Stimulated activated CD8-positive, alpha-beta memory T cell treated with anti-CD3 and anti-CD28 coated beads, Interleukin-12 subunit alpha, Interleukin-12 subunit beta, amount 100 ng/mL, for 24 hours (primary cell): ENCODE measurements around the gene PLCB1.

Source experiments
- DNase-seq: peaks from one replicate; pipeline ENCODE4 v3.0.0-alpha.2; 2020; ENCODE audit errors: extremely low read depth

PLCB1 gene

DNA sequence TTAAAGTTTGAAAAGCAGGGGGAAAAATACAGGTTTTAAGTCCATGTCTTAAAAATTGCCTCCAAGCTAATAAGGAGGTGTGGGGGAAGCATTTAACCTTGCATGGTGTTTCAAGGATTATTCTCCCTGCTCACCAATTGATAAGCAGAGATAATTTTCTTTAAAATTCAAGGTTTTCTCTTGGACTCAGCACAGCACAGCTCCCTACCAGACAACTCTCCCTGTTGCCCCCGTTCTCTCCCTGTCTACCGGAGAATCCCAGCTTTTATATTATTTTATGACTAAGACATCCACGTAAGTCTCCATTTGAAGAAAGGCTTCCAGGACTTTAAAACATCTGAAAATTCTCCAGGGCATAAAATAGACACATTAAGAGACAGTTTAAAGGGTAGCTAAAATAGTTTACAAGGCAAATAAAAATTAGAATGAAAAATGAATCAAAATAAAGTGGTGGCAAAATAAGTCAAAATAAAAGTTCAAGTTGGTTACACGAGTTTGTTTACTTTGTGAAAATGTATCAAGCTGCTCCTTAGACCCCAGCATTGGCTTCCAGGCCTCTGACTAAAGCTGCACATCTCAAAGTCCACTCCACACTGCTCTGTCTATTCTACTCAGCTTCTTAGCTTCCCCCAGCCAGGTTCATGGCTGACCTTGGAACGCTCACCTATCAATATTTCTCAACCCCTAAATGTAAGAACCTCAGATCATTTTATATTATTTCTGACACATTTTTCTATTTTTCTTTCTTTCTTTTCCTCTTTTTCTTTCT is 748.2 kb downstream of the PLCB1 start:
- no peak for DNase-seq

DNA sequence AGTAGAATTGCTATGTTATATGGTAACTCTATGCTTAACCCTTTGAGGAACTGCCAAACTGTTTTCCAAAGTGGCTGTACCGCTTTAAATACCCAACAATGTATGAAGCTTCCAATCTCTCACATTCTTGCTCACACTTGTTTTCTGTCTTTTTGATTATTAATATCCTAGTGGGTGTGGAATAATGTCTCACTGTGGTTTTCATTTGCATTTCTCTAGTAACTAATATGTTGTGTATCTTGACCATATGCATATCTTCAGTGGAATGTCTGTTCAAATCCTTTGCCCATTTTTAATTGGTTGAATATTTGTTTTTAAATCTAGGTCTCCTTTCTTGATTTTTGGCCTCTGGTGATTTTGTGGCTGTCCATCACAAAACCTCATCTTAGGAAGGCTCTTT is 759.0 kb downstream of the PLCB1 start:
- no peak for DNase-seq

DNA sequence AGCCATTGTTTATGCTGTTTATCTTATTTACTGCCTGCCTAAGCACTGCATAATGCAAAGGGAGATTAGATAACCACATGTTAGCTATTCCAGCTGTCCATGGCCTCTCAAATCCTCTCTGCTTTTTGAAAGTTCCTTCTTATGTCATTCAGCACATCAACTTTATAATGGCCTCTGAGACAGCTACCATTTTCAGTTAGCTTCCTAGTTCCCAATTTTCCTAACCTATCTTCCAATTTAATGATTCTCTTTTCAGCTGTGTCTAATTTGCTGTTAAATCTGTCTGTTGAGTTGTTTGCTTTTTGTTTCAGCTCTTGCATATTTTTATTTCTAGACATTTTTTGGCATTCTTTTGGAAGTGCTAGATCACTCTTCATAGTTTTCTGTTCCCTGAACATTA is 763.4 kb downstream of the PLCB1 start:
- DNase-seq = no peak

DNA sequence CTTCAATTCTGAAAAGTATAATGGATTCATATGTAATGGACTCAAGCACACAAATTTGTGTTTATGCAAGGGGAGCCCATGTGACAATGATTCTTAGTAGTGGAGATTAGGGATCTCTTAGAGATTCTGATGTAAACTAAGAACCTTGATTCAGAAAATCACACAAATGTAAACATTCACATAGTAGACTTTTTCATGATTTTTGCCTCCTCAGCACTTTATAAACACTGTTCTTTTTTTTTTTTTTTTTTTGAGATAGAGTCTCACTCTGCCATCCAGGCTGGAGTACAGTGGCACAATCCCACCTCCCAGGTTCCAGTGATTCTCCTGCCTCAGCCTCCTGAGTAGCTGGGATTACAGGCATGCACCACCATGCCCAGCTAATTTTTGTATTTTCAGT is 766.8 kb downstream of the PLCB1 start:
- no peak for DNase-seq

DNA sequence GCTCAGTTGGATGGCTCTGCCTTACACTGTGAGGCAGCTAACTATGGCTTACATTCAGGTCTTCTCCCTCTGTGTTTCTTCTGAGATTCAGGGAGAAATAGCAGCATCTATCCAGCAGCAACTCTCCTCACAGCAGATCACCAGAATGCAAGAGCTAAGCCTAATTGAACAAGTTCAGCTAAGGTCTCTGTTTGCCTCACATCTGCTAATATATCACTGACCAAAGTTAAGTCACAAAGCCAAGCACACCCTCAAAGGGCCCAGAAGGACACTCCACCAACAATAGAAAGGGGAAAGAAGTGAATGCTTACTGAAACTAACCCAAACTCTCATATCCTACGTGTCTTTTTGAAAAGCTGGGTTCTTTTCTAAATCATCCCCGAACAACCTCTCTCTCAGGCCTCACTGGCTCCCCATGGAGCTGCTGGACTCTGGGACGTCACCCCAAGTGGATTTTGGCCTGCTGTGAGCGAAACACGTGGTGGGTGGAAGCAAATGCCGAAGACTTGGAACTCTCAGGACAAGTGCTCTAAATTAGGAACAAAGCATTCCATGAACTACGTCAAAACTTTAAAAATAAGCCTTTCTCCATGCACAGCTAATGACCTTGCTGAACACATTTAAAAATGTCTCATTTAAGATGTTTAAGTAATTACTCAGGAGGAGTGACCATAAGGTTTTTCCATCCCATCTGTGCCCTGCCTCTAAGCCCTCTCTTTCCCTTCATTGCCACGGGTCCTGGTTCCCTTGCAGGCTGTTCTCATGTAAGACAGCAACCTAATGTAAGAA is 769.4 kb downstream of the PLCB1 start:
- DNase-seq = no peak

DNA sequence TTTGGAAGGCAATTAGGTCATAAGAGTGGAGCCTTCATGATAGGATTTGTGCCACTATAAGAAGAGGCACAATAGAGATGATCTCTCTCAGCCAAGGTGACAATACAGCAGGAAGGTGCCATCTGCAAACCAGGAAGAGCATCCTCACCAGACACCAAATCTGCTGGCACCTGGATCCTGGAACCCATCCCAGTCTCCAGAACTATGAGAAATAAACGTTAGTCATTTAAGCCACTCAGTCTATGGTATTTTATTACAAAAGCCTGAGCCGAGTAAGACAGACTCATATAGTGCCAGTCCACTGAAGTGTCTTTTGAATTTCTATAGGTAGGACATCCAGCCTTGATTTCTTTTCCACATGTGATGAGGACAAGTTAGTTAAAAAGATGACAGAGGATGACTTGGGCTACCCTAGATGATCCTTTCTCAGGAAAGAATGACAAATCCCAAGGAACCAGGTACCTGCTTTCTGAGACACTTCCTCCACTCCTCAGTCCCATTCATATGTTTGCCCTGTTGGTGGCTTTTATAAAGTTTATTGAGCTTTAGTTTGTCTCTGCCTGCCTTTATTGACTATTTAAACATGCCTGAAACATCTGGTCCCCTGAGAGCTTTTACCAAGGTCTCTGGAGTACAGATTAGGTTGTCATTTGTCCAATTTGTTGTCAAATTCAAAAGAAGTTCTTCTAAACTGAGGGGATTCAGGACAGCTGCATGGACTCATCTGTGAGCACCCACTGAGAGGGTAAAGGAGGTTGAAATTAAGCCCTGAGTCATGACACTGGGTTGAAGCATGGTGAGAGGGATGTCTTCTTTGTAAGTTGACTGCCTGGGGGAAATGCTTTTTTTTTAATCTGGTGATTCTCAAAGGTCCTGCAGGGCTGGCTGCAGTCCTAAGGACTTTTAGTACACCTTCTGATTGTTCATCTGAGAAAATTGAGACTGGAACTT is 771.9 kb downstream of the PLCB1 start:
- no peak for DNase-seq

DNA sequence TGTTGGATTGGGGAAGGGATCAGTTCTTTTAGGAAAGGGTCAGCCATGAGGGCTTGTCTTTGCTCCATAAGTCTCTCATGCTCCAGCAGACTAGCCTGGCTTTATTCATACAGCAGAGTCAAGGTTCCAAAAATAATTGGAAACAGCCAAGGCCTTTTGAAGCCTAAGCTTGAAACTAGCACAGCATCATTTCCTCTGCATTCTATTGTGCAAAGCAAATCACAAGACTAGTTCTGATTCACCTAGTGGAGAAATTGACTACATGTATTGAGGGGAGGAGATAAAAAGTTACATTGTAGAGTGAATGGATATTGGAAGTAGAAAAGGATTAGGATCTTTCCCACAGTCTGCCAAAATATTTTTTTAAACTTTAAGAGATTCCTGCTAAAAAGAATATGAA is 777.5 kb downstream of the PLCB1 start:
- no peak for DNase-seq

DNA sequence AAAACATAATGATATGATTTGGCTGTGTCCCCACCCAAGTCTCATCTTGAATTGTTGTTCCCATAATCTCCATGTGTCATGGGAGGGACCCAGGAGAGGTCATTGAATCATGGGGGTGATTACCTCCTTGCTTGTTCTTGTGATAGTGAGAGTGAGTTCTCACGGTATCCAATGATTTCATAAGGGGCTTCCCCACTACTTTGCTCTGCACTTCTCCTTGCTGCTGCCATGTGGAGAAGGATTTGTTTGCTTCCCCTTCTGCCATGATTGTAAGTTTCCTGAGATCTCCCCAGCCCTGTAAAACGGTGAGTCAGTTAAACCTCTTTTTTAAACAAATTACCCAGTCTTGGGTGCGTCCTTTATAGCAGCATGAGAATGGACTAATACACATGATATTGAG is 780.0 kb downstream of the PLCB1 start:
- DNase-seq = no peak

DNA sequence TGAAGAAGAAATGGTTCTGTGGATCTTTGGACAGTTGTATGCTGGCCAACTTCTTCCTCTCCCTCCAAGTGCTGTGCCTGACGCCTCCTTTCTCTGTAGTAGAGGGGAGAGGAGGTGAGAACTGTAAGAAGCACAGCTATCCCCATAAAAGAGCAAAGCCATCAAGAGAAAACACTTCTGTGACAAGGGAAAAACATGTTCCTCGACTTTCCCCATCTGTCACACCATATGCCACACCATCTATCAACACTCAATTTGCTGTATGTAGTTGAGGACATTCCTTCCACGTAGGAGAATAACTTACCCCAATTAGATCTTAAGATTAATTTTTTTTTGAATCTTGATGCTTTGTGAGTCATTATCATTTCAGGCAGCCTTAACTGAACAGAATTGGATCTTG is 780.7 kb downstream of the PLCB1 start:
- no peak for DNase-seq

DNA sequence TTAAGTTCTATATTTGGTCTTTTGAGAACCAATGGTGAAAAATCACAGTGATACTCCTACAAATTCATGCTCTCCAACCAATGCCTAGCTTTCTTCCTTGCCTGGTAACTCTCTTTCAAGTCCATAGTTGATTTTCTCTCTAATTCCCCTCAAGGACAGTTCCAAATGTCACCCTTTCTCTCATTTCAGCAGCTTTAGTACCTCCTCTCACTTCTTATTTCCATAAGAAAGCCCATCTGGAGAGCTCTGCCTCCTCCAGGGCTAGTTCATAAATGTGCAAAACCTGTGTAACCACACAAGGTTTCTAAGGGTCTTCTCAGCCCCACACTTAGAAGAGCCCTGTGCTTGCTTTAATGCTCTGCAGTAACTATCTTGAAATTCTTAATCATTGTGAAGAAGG is 781.4 kb downstream of the PLCB1 start:
- no peak for DNase-seq

DNA sequence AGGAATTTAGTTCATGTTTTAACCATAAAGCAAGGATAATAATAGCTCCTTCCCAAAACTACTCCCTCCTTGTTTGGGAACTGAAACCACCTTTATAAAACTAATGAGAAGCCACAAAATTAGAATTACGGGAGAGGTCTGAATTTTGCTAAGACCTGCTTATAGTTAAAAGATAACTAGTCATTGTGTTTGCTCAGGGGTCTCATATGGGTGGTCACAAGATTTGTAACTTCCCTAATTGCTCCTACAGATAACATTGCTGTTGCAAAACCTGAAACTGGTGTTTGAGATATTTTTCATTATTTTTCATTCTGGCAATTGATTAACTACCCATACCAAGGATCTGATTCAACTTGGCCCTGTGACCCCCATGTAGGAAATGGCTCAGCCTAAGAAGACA is 782.4 kb downstream of the PLCB1 start:
- DNase-seq = no peak

DNA sequence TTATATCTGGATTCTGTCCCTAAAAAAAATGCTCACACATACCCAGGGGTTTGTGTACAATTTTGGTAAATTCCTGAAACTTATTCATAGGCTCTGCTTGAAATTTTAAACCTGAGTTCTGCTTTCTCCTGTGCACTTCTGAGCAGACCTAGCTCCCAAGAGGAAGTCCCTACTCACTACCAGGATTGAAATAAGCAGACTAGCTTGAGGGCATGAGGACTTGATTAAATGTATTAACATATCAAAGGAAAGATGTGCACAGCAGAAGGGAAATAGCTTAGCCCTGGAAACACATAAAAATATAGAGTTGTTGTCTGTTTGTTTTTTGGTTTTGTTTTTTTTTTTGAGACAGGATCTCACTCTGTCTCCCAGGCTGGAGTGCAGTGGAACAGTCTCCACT is 785.0 kb downstream of the PLCB1 start:
- DNase-seq = no peak

DNA sequence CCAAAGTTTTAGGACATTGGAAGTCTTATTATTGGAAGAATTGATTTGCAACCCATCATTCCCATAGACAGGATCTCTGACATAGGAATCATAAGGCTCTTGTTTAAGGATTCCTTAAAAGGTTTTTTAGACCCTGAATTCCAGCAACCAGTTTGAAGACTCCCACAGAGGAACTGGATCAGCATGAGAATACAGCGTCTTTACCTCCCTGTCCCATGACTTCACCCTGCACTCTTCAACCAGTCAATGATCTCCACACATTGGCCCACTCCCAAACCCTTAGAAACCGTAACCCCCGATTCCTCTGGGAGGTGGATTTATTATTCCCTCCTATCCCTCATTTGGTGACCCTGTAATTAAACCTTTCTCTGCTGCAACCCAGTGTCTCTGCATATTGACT is 786.1 kb downstream of the PLCB1 start:
- DNase-seq = no peak

DNA sequence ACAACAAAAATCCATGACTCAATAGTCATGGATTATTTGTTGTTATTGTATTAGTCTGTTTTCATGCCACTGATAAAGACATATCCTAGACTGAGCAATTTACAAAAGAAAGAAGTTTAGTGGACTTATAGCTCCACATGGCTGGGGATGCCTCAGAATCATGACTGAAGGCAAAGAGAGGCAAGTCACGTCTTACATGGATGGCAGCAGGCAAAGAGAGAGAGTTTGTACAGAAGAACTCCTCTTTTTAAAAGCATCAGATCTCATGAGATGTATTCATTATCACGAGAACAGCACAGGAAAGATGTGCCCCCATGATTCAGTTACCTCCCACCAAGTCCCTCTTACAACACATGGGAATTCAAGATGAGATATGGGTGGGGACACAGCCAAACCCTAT is 792.5 kb downstream of the PLCB1 start:
- no peak for DNase-seq

DNA sequence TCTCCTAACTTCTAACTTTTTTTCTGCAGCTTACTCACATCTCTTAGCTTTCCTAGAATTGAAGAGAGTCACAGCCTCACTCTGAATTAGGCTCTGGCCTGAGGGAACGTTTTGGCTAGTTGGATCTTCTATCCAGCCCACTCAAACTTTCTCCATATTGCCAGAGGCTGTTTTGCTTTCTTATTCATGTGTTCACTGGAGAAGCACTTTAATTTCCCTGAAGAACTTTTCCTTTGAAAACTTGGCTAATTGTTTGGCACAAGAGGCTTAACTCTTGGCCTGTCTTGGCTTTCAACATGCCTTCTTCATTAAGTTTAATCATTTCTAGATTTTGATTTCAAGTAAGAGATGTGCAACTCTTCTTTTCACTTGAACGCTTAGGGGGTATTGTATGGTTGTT is 798.7 kb downstream of the PLCB1 start:
- DNase-seq = no peak

DNA sequence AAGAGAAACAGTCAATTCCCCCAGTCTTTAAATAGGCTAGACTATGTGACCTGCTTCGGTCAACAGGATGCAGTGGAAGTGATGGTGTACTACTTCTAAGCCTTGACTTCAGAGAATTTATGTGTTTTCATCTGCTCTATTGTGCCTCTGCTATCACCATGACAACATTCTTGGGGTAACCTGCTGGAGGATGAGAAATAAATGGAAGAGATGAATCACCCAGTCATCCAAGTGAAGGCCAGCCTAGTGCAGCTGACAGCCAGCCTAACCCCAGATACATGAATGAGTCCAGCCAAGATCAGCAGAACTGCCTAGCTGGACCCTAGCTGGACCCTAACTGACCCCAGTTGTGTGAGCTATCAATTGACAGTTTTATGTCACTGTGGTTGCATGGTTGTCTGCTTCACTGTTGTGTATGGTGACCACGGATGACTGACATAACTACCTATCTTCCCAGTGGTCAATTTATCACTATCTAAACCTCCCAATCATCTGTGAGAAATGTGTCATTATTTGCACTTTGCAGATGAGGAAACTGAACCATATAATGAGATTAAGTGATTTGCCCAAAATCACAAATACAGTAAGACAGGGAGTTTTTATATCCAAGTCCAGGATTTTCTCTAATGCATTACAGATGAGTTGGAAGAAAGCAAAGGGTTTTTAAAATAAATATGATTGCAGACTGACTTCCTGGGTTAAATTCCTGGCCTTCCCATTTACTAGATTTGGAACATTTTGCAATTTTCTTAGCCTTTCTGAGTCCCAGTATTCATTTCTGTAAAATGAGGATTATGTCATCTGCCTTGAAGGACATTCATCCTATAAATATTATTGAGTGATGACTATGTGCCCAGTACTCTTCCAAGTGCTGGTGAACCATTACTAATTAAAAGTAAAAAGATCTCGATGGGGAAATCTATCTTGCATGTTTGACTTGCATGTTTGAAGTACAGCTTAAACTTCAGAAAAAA is 800.4 kb downstream of the PLCB1 start:
- no peak for DNase-seq

DNA sequence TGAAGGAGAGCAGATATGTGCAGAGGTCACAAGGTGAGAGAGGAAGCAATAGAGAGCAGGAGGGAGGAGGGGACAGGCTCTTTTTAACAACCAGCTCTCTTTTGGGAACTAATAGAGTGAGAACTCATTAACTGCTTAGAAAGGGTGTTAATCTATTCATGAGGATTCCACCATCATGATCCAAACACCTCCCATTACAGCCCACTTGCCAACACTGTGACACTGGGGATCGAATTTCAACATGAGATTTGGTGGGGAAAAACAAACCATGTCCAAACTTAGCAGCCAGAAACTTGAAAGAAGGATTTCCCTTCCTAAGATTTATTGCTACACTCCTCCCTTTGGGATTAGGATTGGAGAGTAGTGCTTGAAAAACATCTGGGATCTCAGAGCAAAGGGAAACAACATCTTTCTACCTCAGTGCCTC is 801.3 kb downstream of the PLCB1 start:
- DNase-seq = no peak

DNA sequence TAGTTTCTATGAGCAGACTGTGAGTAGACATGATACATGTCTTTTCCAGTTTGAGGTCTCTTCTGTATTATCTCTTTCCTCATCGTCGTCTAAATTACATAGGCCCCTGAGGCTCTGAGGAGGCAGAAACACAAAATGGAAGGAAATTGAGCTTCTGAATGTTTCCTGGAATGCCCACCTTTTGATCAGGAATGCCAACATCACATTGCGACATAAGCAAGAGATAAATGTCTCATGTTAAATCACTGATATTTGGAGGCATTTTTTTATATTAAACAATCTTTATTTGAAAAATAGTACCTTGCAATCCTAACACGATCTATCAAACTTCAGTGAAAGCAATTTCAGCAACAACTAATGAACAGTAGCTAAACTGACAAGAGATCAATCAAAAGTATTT is 802.3 kb downstream of the PLCB1 start:
- no peak for DNase-seq
